Suprapubic skin (tissue), 3 donors: ENCODE data around the gene WNT9B.

Experiments used
- POLR2A ChIP-seq, 2 donors: fragments of 450-650 bp; IDR thresholded peaks; one replicate each; pipeline ENCODE4 v1.6.1; 2017; ENCODE audit warnings: antibody characterized with exemption in 2 of 2, mild to moderate bottlenecking in 2 of 2, moderate library complexity in 2 of 2
- TF ChIP-seq, protein P1 (sequence below), 2 donors: fragments of 200-600 bp in 1 of 2; fragments of 450-650 bp in 1 of 2; sonication (generic) in 1 of 2; IDR thresholded peaks; one replicate each; pipeline ENCODE4 v1.5.1; 2016 to 2019; ENCODE audit warnings: antibody characterized with exemption in 2 of 2, mild to moderate bottlenecking in 1 of 2, moderate library complexity in 1 of 2

DNA sequence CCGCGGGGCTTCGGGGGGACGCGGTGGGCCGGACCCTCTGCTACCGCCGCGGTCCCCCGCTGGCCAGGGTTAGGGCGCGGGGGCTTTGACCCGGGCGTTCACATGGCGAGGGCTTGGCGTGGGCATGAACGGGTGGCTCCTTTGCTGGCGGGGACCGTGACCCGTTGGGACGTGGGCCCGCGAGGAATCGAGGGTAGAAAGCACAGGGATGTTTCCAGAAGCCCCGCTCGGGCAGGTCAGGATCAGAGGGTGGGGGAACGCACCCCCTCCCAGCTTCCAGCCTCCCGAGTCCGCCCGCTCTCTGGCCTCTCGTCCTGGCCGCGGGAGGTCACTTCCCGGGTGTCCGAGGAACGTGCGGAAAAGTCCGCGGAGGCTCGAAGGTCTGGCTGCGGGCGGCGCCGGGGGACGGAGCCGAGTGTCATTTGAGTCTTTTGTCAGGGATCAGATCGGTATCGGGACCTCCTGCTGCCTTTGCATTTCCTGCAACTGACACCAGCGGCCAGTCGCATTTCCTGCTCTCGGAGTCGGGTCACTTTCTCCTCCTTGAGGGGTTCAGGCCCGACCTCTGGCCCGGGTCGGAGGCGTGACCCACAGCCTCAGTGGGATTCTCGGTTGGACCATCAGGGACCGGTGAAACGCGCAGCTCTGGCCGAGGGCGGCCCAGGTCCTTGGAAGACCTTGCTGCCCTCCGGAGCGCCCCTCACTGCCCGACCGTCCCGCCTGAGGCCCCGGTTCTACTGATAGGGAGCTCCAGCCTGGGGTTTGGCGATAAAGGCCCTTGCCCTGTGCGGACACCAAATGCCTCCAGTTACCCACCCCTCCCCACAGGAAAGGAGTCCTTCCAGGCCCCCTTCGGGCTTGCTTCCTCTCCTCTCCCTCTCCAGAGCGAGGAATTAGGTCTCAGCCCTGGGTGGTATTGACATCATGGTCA is 32.2 kb upstream of the WNT9B start:
- TF ChIP-seq, protein P1, sequence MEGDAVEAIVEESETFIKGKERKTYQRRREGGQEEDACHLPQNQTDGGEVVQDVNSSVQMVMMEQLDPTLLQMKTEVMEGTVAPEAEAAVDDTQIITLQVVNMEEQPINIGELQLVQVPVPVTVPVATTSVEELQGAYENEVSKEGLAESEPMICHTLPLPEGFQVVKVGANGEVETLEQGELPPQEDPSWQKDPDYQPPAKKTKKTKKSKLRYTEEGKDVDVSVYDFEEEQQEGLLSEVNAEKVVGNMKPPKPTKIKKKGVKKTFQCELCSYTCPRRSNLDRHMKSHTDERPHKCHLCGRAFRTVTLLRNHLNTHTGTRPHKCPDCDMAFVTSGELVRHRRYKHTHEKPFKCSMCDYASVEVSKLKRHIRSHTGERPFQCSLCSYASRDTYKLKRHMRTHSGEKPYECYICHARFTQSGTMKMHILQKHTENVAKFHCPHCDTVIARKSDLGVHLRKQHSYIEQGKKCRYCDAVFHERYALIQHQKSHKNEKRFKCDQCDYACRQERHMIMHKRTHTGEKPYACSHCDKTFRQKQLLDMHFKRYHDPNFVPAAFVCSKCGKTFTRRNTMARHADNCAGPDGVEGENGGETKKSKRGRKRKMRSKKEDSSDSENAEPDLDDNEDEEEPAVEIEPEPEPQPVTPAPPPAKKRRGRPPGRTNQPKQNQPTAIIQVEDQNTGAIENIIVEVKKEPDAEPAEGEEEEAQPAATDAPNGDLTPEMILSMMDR (IDR thresholded peaks at IDR 0.05) = no peak
- TF ChIP-seq POLR2A (IDR thresholded peaks at IDR 0.05) = no peak
